ENCODE measurements around the gene STARD7.
A peak's percentile ranks its signal among the peaks of the same experiment; 100 is the strongest.

DNA sequence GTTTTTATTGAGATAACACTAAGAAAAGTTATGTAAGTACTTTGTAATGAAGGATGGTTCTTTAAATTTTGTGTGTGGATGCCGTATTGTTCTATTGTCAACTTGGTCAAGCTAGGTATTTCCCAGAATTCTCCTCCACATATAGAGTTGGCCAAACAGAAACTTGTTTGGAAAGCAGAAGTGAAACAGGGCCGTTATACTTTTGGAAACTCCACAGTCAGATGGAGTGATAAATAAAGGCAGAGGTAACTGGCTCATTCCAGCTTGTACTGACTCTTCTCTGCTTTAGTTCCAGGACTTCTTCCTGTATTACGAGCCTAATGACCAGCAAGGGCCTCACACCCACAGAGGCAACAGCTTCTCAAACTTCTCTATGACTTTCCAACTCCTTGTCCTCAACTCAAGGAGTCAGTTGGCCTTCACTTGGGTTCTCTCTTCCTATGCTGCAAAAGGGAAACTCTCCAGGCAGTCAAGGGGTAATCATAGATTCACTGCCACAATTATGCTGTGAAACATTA is 16.4 kb upstream of the STARD7 start:
- TF ChIP-seq CBX2 (IDR thresholded peaks at IDR 0.05; ENCODE audit: insufficient read depth, low read length, poor library complexity, severe bottlenecking) = no peak
- TF ChIP-seq, protein P1, sequence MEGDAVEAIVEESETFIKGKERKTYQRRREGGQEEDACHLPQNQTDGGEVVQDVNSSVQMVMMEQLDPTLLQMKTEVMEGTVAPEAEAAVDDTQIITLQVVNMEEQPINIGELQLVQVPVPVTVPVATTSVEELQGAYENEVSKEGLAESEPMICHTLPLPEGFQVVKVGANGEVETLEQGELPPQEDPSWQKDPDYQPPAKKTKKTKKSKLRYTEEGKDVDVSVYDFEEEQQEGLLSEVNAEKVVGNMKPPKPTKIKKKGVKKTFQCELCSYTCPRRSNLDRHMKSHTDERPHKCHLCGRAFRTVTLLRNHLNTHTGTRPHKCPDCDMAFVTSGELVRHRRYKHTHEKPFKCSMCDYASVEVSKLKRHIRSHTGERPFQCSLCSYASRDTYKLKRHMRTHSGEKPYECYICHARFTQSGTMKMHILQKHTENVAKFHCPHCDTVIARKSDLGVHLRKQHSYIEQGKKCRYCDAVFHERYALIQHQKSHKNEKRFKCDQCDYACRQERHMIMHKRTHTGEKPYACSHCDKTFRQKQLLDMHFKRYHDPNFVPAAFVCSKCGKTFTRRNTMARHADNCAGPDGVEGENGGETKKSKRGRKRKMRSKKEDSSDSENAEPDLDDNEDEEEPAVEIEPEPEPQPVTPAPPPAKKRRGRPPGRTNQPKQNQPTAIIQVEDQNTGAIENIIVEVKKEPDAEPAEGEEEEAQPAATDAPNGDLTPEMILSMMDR (IDR thresholded peaks at IDR 0.05 in 2 of 3, conservative IDR thresholded peaks at IDR 0.05 in 1 of 3; ENCODE audit: insufficient read depth in 2 of 3, low read depth in 1 of 3, low read length in 3 of 3) = no peak
- no peak for TF ChIP-seq DPF2 (IDR thresholded peaks at IDR 0.05)
- TF ChIP-seq SP1 (CRISPR knock-in tag; IDR thresholded peaks at IDR 0.05) = no peak
- peak; percentile 100 for TF ChIP-seq KLF16 (IDR thresholded peaks at IDR 0.05)
- TF ChIP-seq MTA1 (IDR thresholded peaks at IDR 0.05; ENCODE audit: borderline replicate concordance) = no peak
- no peak for TF ChIP-seq POLR2A (conservative IDR thresholded peaks at IDR 0.05)
- 0 out of 2 replicates have a peak, but pooled peaks have one; percentile 4 for TF ChIP-seq MAFK (IDR thresholded peaks at IDR 0.05; ENCODE audit: low read length)
- TF ChIP-seq ZZZ3 (IDR thresholded peaks at IDR 0.05) = no peak
- TF ChIP-seq U2AF1 (optimal IDR thresholded peaks at IDR 0.05; ENCODE audit: low read depth, low read length) = no peak
- TF ChIP-seq, protein P2, sequence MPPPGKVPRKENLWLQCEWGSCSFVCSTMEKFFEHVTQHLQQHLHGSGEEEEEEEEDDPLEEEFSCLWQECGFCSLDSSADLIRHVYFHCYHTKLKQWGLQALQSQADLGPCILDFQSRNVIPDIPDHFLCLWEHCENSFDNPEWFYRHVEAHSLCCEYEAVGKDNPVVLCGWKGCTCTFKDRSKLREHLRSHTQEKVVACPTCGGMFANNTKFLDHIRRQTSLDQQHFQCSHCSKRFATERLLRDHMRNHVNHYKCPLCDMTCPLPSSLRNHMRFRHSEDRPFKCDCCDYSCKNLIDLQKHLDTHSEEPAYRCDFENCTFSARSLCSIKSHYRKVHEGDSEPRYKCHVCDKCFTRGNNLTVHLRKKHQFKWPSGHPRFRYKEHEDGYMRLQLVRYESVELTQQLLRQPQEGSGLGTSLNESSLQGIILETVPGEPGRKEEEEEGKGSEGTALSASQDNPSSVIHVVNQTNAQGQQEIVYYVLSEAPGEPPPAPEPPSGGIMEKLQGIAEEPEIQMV (tag; conservative IDR thresholded peaks at IDR 0.05; ENCODE audit: low read depth) = peak; percentile 76
- TF ChIP-seq LARP7 (IDR thresholded peaks at IDR 0.05) = no peak
- TF ChIP-seq EZH2 (IDR thresholded peaks at IDR 0.05; ENCODE audit: borderline replicate concordance, low read depth, low read length) = no peak

Measured in K562 (cell line).